GM13977 (cell line): ENCODE measurements around the gene OR1F1.

Source experiments
- DNase-seq: peaks from one replicate; pipeline ENCODE4 v3.0.0; 2012; ENCODE audit warnings: low spot score
- CTCF ChIP-seq: IDR thresholded peaks from 2 replicates; pipeline ENCODE4 v1.5.1; 2012; ENCODE audit warnings: mild to moderate bottlenecking, control low read depth; ENCODE audit not compliant: insufficient read depth; ENCODE audit errors: extremely low read depth, missing control alignments
- in situ Hi-C: fragments of 300-500 bp; cut with MboI; formaldehyde crosslinking; loops from one replicate; pipeline ENCODE4 v1.12.0; 2022; ENCODE audit warnings: low sequenced_read_pairs, low pct_unique_long_range_greater_than_20kb, mixed read lengths, inconsistent platforms; ENCODE audit not compliant: unreplicated experiment

OR1F1 gene

GRCh38 chr16:3182608-3183444 is 5.2 kb upstream of the OR1F1 start:
- in situ Hi-C loops = no loop called here

GRCh38 chr16:3183445-3184139 is 4.4 kb upstream of the OR1F1 start:
- DNase-seq = no peak
- in situ Hi-C loops = no loop called here
- no peak for TF ChIP-seq CTCF

More at GRCh38 chr16:3182608-3183444, 5.2 kb upstream of the OR1F1 start:
- peak; percentile 48 for DNase-seq
- no peak for TF ChIP-seq CTCF

GRCh38 chr16:3186946-3187690 is 886 bp upstream of the OR1F1 start:
- in situ Hi-C loops = no loop called here
- no peak for TF ChIP-seq CTCF
- DNase-seq = no peak

- no peak for DNase-seq
- in situ Hi-C loops = no loop called here
- TF ChIP-seq CTCF = no peak
Measured at GRCh38 chr16:3188675-3188924, 596 bp downstream of the OR1F1 start.

- DNase-seq = peak; percentile 69
- TF ChIP-seq CTCF = no peak
- in situ Hi-C loops = no loop called here
Measured at GRCh38 chr16:3188925-3189825, 1.2 kb downstream of the OR1F1 start.

- TF ChIP-seq CTCF = no peak
- DNase-seq = no peak
- in situ Hi-C loops = no loop called here
Measured at GRCh38 chr16:3189869-3190268, 1.9 kb downstream of the OR1F1 start.
